ENCODE data around the gene ECI1. TPM values are rescaled to one million over a fixed set of nuclear protein-coding genes. Genes with fewer than 3 reads are reported as not detected.
"Not testable (repeated sequence)": the region's sequence is repeated elsewhere in the genome, so short reads cannot be mapped to it uniquely, and the experiment has no call there.

ECI1 gene
- total RNA-seq, 1 experiment from 2014 or later: 41.1 TPM

GRCh38 chr16:2252806-2253148 lies 1.4 kb upstream of the ECI1 start:
- DNase-seq (ENCODE audit: low read depth): no peak

- no peak for DNase-seq (ENCODE audit: low read depth)
Measured at GRCh38 chr16:2250652-2251295, 613 bp downstream of the ECI1 start.

- DNase-seq (ENCODE audit: low read depth): no peak
Measured at GRCh38 chr16:2246301-2246885, 5.0 kb downstream of the ECI1 start.

- DNase-seq (ENCODE audit: low read depth): peak; percentile 31
Measured at GRCh38 chr16:2244926-2245795, 6.2 kb downstream of the ECI1 start.

GRCh38 chr16:2244301-2244700 lies 7.1 kb downstream of the ECI1 start:
- no peak for DNase-seq (ENCODE audit: low read depth)

- no peak for DNase-seq (ENCODE audit: low read depth)
Measured at GRCh38 chr16:2243781-2244180, 7.6 kb downstream of the ECI1 start.

- peak; percentile 32 for DNase-seq (ENCODE audit: low read depth)
Measured at GRCh38 chr16:2243031-2243528, 8.3 kb downstream of the ECI1 start.

GRCh38 chr16:2242598-2242997 lies 8.8 kb downstream of the ECI1 start:
- DNase-seq (ENCODE audit: low read depth): no peak

- not testable (repeated sequence) for DNase-seq (ENCODE audit: low read depth)
Measured at GRCh38 chr16:2240331-2240730, 11.1 kb downstream of the ECI1 start.

GRCh38 chr16:2238838-2239675 lies 12.3 kb downstream of the ECI1 start:
- no peak for DNase-seq (ENCODE audit: low read depth)

- DNase-seq (ENCODE audit: low read depth): no peak
Measured at GRCh38 chr16:2238150-2238837, 13.1 kb downstream of the ECI1 start.

GRCh38 chr16:2237493-2238149 lies 13.8 kb downstream of the ECI1 start:
- DNase-seq (ENCODE audit: low read depth): no peak

GRCh38 chr16:2237102-2237482 lies 14.3 kb downstream of the ECI1 start:
- DNase-seq (ENCODE audit: low read depth): no peak

- no peak for DNase-seq (ENCODE audit: low read depth)
Measured at GRCh38 chr16:2236337-2237101, 14.9 kb downstream of the ECI1 start, which contains the start of gene DNASE1L2. Gene DNASE1L2 (plus strand): TSS chr16:2236444. CDS start chr16:2236817, 373 bp downstream.

GRCh38 chr16:2235695-2236336 lies 15.6 kb downstream of the ECI1 start:
- no peak for DNase-seq (ENCODE audit: low read depth)

- DNase-seq (ENCODE audit: low read depth): no peak
Measured at GRCh38 chr16:2235234-2235651, 16.1 kb downstream of the ECI1 start.

GRCh38 chr16:2234813-2235170 lies 16.6 kb downstream of the ECI1 start:
- DNase-seq (ENCODE audit: low read depth): no peak

GRCh38 chr16:2233872-2234812 lies 17.2 kb downstream of the ECI1 start:
- DNase-seq (ENCODE audit: low read depth): no peak

Measured in Daoy (cell line).